ENCODE measurements around the gene ANKRD13A.
"Not testable (repeated sequence)": the region's sequence is repeated elsewhere in the genome, so short reads cannot be mapped to it uniquely, and the experiment has no call there.

The ANKRD13A gene

DNA sequence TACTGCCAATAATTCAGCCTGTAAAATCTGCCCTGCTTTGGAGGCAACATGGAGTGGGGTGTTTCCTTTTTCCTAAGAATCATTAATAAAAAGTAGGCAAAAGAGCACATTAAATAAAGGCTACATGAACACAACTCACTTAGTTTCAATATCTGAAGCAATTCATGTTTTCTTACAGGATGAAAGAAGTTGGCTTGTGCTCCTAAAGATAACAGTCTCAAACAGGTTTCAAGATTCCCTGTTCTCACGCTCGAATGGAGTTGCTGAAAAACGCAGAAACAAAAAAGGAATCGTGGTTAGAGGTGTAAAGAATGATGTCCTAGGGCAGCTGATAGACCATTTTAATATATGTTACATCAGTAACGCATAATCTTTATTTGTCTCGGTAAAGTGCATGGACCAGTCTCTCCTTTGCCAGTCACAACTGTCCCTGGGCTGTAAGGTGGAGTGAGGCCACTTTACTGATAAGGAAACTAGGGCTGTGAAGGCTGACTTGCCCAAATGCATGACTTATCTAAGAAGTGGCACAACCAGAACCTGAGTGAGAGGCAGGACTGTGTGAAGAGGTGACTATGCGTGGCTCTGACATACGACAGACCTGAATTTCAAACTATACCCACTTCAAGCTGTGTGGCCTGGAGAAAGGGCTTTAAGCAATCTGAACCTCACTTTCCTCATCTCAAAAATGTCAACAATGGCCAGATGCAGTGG is 15.6 kb upstream of the ANKRD13A start:
- TF ChIP-seq, protein P1, sequence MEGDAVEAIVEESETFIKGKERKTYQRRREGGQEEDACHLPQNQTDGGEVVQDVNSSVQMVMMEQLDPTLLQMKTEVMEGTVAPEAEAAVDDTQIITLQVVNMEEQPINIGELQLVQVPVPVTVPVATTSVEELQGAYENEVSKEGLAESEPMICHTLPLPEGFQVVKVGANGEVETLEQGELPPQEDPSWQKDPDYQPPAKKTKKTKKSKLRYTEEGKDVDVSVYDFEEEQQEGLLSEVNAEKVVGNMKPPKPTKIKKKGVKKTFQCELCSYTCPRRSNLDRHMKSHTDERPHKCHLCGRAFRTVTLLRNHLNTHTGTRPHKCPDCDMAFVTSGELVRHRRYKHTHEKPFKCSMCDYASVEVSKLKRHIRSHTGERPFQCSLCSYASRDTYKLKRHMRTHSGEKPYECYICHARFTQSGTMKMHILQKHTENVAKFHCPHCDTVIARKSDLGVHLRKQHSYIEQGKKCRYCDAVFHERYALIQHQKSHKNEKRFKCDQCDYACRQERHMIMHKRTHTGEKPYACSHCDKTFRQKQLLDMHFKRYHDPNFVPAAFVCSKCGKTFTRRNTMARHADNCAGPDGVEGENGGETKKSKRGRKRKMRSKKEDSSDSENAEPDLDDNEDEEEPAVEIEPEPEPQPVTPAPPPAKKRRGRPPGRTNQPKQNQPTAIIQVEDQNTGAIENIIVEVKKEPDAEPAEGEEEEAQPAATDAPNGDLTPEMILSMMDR (IDR thresholded peaks at IDR 0.05; ENCODE audit: extremely low read depth, missing control alignments) = no peak

DNA sequence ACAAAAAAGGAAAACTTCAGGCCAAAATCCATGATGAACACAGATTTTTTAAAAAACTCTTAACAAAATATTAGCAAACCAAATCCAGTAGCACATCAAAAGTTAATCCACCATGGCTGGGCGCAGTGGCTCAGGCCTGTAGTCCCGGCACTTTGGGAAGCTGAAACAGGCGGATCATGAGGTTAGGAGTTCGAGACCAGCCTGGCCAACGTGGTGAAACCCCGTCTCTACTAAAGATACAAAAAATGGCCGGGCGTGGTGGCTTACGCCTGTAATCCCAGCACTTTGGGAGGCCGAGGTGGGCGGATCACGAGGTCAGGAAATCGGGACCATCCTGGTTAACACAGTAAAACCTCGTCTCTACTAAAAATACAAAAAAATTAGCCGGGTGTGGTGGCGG is 13.0 kb upstream of the ANKRD13A start:
- DNase-seq (ENCODE audit: low spot score) = not testable (repeated sequence)

More for the DNA sequence above, 15.6 kb upstream of the ANKRD13A start:
- no peak for DNase-seq (ENCODE audit: low spot score)

DNA sequence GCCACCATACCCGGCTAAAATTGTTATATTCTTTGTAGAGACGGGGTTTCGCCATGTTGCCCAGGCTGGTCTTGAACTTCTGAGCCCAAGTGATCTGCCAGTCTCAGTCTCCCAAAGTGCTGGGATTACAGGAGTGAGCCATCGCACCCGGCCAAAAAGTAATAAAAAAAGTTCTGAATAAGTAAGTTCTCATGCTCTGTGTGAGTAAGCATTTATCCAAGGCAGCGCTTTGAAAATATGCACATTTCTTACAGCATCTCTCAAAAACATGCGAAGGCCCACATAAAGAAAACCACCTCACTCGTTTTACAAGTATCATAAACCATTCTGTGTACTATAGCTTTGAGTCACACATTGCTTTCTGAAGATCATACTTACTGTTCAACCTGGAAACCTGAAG is 11.6 kb upstream of the ANKRD13A start:
- no peak for DNase-seq (ENCODE audit: low spot score)
- TF ChIP-seq, protein P1 (IDR thresholded peaks at IDR 0.05; ENCODE audit: extremely low read depth, missing control alignments) = no peak

DNA sequence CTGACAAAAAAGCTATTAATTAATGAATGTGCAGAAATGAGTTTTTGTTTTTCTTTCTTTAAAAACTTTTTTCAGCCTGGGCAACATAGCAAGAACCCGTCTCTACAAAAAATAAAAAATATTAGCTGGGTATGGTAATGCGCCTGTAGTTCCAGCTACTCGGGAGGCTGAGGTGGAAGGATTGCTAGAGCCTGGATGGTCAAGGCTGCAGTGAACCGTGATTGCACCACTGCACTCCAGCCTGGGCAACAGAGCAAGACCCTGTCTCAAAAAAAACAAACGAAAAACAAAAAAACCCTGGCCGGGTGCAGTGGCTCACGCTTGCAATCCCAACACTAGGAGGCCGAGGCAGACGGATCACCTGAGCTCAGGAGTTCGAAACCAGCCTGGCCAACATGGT is 11.0 kb upstream of the ANKRD13A start:
- TF ChIP-seq, protein P1 (IDR thresholded peaks at IDR 0.05; ENCODE audit: extremely low read depth, missing control alignments) = no peak
- DNase-seq (ENCODE audit: low spot score) = no peak

DNA sequence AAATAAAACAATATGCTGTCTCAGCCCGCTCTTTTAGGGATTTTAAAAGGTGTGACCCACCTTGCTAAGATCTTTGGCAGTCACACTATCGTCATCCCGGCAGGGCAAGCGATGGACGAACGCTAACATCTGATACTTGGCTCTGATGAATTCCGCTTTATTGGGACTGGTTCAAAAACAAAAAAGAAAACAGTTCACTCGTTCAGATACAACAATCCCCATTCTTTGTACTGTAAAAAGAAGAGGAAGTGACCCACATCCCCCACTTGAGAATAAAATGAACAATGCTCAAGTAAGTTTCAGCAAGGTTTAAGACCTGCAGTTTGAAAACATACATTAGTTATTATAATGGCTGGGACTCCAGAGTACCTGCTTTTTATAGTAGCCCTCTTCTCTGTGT is 10.3 kb upstream of the ANKRD13A start:
- DNase-seq (ENCODE audit: low spot score) = no peak
- TF ChIP-seq, protein P1 (IDR thresholded peaks at IDR 0.05; ENCODE audit: extremely low read depth, missing control alignments) = no peak

DNA sequence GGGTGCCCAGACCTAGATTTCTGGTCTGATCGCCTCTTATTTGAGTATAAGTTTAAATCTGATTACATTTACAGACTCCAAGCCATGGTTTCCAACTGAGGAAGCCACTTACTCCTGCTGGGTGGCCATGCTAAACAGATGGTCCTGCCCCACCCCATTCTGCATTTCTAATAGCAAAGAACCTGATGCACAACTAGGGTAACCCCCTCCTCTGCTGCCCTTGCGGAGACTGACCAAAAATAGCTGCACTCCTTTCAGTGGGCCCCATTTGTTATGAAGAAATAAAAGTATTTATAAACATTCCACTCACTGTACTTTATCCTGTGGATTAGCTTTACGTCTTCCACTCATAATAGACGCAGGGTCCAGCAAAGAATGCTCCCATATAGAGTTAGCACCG is 9.8 kb upstream of the ANKRD13A start:
- TF ChIP-seq, protein P1 (IDR thresholded peaks at IDR 0.05; ENCODE audit: extremely low read depth, missing control alignments) = no peak

DNA sequence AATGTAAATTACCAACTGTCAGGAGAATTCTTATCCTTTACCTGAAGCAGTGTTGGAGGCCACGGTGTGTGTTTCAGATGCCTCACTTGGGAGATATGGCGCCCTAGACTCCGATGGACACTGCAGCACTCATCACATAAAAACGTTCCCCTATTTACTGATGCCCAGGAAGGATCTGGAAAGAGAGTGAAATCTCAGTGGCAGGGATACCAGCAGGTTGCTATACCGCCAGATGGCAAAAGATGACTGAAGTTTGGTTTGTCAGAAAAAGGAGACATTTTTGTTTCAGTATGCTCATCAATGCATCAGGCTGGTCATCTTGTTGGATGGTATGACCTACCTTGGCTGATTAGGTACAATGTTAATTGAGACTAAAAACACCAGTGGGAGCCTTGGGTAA is 7.6 kb upstream of the ANKRD13A start:
- TF ChIP-seq, protein P1 (IDR thresholded peaks at IDR 0.05; ENCODE audit: extremely low read depth, missing control alignments) = no peak
- DNase-seq (ENCODE audit: low spot score) = no peak

More for the DNA sequence above, 9.8 kb upstream of the ANKRD13A start:
- no peak for DNase-seq (ENCODE audit: low spot score)

DNA sequence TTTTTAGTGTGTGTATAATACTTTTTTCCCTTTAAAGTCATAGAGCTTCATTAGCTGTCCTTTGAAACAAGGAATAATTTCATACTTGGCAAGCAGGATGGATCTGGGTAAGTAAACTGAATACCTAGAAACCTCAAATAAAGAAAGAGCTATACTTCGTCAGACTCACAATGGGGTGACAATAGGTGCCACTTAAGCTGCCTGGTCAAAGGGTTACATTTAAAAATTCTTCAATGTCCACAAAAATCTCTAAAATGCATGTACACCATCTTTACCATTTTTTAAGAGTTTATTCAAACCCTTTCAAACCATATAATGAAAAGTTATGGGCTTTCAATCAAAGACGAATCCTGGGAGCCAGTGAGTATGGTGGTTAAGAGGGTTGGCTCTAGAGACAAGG is 6.1 kb upstream of the ANKRD13A start:
- TF ChIP-seq, protein P1 (IDR thresholded peaks at IDR 0.05; ENCODE audit: extremely low read depth, missing control alignments) = no peak
- no peak for DNase-seq (ENCODE audit: low spot score)
